Mucosa of rectum (tissue), 2 donors: ENCODE data around the gene MIA2.
"Not testable (repeated sequence)": the region's sequence is repeated elsewhere in the genome, so short reads cannot be mapped to it uniquely, and the experiment has no call there.

Source experiments
- H3K27ac ChIP-seq, 2 donors: one replicate each; pipeline ENCODE4 v1.7.0; 2013; ENCODE audit warnings: inconsistent platforms in 2 of 2, low read depth in 2 of 2, low read length in 2 of 2
- H3K27me3 ChIP-seq, 2 donors: one replicate each; pipeline ENCODE4 v1.7.0; 2013; ENCODE audit warnings: low read length in 2 of 2; ENCODE audit not compliant: control insufficient read depth in 2 of 2, insufficient read depth in 2 of 2
- H3K36me3 ChIP-seq, 2 donors: one replicate each; pipeline ENCODE4 v1.7.0; 2013; ENCODE audit warnings: low read length in 2 of 2; ENCODE audit not compliant: control insufficient read depth in 2 of 2, insufficient read depth in 2 of 2
- H3K4me1 ChIP-seq, 2 donors: one replicate each; pipeline ENCODE4 v1.7.0; 2013; ENCODE audit warnings: low read length in 2 of 2, mild to moderate bottlenecking in 1 of 2; ENCODE audit not compliant: control insufficient read depth in 2 of 2, insufficient read depth in 2 of 2
- H3K4me3 ChIP-seq, 2 donors: one replicate each; pipeline ENCODE4 v1.7.0; 2013; ENCODE audit warnings: low read length in 2 of 2
- H3K9ac ChIP-seq, 2 donors: one replicate each; pipeline ENCODE4 v1.7.0; 2013; ENCODE audit warnings: low read length in 2 of 2, low read depth in 1 of 2, mild to moderate bottlenecking in 1 of 2
- H3K9me3 ChIP-seq, 2 donors: one replicate each; pipeline ENCODE4 v1.7.0; 2013; ENCODE audit warnings: low read length in 2 of 2; ENCODE audit not compliant: control insufficient read depth in 2 of 2
- donor health status: healthy.
- donor health status: Normal muscosa, but diverticular disease.

MIA2 gene

DNA sequence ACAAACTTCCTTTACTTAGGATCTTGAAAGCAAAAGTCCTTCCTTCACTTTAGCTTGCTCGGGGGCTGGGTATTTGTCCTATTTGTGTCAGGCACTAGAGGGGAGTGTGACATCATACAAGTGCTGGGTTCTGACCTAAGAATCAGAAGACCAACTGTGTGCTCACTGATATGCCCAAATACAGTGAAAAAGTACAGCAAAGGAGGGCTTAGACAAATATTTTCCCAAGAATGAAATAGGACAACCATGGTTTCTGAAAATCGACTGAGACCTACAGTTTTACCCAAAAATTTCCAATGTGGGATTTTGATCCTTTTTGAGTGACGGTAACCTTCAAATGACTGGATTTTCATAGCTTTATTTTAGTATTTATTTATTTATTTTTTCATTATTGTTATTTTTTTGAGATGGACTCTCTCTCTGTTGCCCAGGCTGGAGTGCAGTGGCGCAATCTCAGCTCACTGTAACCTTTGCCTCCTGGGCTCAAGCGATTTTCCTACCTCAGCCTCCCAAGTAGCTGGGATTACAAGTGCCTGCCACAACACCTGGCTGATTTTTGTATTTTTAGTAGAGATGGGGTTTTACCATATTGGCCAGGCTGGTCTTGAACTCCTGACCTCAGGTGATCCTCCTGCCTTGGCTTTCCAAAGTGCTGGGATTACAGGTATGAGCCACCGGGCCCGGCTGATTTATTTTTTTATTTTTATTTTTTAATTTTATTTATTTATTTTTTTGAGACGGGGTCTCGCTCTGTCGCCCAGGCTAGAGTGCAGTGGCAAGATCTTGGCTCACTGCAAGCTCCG, 1.8 kb upstream of the MIA2 start:
- not testable (repeated sequence) for H3K9ac ChIP-seq, H3K36me3 ChIP-seq, H3K4me3 ChIP-seq, H3K27me3 ChIP-seq, H3K27ac ChIP-seq, H3K9me3 ChIP-seq, H3K4me1 ChIP-seq

- no peaks in the 10 kb centered on the region for H3K27me3 ChIP-seq
- H3K27ac ChIP-seq = no peak overlapping the region
- no peaks in the 10 kb centered on the region for H3K36me3 ChIP-seq
- H3K4me3 ChIP-seq = no peak overlapping the region
- peaks cover 0 to 7% of the 10 kb centered on the region in 2 donors for H3K4me1 ChIP-seq
- H3K9ac ChIP-seq = no peak overlapping the region
- H3K9me3 ChIP-seq = no peaks in the 10 kb centered on the region
Measured at GRCh38 chr14:39232554-39233415, 930 bp upstream of the MIA2 start.

DNA sequence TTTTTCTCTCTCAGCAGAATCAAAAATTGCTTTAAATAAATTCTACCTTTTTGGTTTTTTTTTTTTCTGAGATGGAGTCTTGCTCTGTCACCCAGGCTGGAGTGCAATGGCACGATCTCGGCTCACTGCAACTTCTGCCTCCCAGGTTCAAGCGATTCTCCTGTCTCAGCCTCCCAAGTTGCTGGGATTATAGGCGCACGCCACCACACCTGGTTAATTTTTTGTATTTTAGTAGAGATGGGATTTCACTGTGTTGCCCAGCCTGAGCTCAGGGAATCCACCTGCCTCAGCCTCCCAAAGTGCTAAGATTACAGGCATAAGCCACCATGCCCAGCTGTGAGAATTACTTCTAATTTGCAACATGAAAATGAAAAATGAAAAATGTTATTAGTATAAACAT, 1.3 kb downstream of the MIA2 start:
- H3K4me3 ChIP-seq, H3K9ac ChIP-seq, H3K9me3 ChIP-seq, H3K36me3 ChIP-seq, H3K27me3 ChIP-seq, H3K4me1 ChIP-seq, H3K27ac ChIP-seq: not testable (repeated sequence)

- not testable (repeated sequence) for H3K4me3 ChIP-seq, H3K27me3 ChIP-seq, H3K36me3 ChIP-seq, H3K4me1 ChIP-seq, H3K9me3 ChIP-seq, H3K9ac ChIP-seq, H3K27ac ChIP-seq
Measured at GRCh38 chr14:39235466-39235865, 1.8 kb downstream of the MIA2 start.

DNA sequence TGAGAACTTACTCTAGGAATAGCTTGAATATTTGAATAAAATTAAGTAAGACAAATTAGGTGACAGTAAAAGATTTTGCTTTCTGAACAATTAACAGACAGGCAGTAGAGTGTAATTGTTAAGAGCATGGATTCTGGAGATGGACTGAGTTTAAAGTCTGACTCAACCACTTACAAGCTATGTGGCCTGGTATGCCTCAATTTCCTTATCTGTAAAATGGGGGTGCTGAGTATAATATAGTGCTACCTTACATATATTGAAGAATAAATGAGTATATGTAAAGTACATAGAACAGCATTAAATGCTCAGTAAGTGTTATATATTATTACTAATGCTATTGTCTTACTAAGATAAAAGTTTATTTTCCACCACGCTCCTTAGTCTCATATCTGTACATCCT, 7.1 kb downstream of the MIA2 start:
- no peaks in the 10 kb centered on the region for H3K9me3 ChIP-seq
- H3K4me3 ChIP-seq = no peak overlapping the region
- no peak overlapping the region for H3K9ac ChIP-seq
- H3K27ac ChIP-seq = no peak overlapping the region
- H3K27me3 ChIP-seq = no peaks in the 10 kb centered on the region
- no peaks in the 10 kb centered on the region for H3K36me3 ChIP-seq
- H3K4me1 ChIP-seq = no peaks in the 10 kb centered on the region

- Histone ChIP-seq H3K4me1 (no peaks in the 10 kb centered on the region), H3K4me3 (no peak overlapping the region), H3K36me3 (no peaks in the 10 kb centered on the region), H3K9me3 (no peaks in the 10 kb centered on the region), H3K27me3 (no peaks in the 10 kb centered on the region), H3K27ac (no peak overlapping the region), H3K9ac (no peak overlapping the region)
Measured at GRCh38 chr14:39241637-39242036, 7.9 kb downstream of the MIA2 start.

GRCh38 chr14:39243831-39244230, 10.1 kb downstream of the MIA2 start:
- no peaks in the 10 kb centered on the region for H3K4me1 ChIP-seq
- H3K27me3 ChIP-seq = no peaks in the 10 kb centered on the region
- H3K9me3 ChIP-seq = no peaks in the 10 kb centered on the region
- no peaks in the 10 kb centered on the region for H3K36me3 ChIP-seq
- H3K9ac ChIP-seq = no peak overlapping the region
- H3K27ac ChIP-seq = no peak overlapping the region
- no peak overlapping the region for H3K4me3 ChIP-seq

GRCh38 chr14:39246618-39247017, 12.9 kb downstream of the MIA2 start:
- no peaks in the 10 kb centered on the region for H3K27me3 ChIP-seq
- no peaks in the 10 kb centered on the region for H3K4me1 ChIP-seq
- no peaks in the 10 kb centered on the region for H3K36me3 ChIP-seq
- no peak overlapping the region for H3K27ac ChIP-seq
- H3K9me3 ChIP-seq = no peaks in the 10 kb centered on the region
- H3K4me3 ChIP-seq = no peak overlapping the region
- no peak overlapping the region for H3K9ac ChIP-seq

DNA sequence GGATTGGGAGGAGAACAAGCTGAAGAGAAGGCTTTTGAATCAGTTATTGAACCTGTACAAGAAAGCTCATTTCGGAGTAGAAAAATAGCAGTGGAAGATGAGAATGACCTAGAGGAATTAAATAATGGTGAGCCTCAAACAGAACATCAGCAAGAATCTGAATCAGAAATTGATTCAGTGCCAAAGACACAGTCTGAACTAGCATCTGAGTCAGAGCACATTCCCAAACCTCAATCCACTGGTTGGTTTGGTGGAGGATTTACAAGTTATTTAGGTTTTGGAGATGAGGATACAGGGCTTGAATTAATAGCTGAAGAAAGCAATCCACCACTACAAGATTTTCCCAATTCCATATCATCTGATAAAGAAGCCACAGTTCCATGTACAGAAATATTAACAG, 13.5 kb downstream of the MIA2 start:
- Histone ChIP-seq H3K27me3 (no peaks in the 10 kb centered on the region), H3K9me3 (no peaks in the 10 kb centered on the region), H3K36me3 (no peaks in the 10 kb centered on the region), H3K27ac (no peak overlapping the region), H3K4me1 (no peaks in the 10 kb centered on the region), H3K9ac (no peak overlapping the region), H3K4me3 (no peak overlapping the region)

- no peaks in the 10 kb centered on the region for H3K36me3 ChIP-seq
- no peak overlapping the region for H3K27ac ChIP-seq
- H3K9ac ChIP-seq = no peak overlapping the region
Measured at GRCh38 chr14:39251547-39251946, 17.8 kb downstream of the MIA2 start.

More at GRCh38 chr14:39251547-39251946, 17.8 kb downstream of the MIA2 start:
- H3K9me3 ChIP-seq = no peaks in the 10 kb centered on the region
- H3K27me3 ChIP-seq = no peaks in the 10 kb centered on the region
- H3K4me3 ChIP-seq = no peak overlapping the region
- H3K4me1 ChIP-seq = no peaks in the 10 kb centered on the region
